DND-41 (cell line): ENCODE results near the gene ERICH2.

ENCODE experiments used
- EZH2 ChIP-seq: IDR thresholded peaks from 3 replicates; pipeline ENCODE4 v1.6.1; 2012; ENCODE audit warnings: borderline replicate concordance, low read depth, mild to moderate bottlenecking, moderate library complexity, low read length, inconsistent platforms; ENCODE audit not compliant: severe bottlenecking
- TF ChIP-seq, protein P1 (sequence below): IDR thresholded peaks from 2 replicates; pipeline ENCODE4 v1.5.1; 2012; ENCODE audit warnings: borderline replicate concordance, low read length, moderate library complexity, mild to moderate bottlenecking; ENCODE audit not compliant: poor library complexity, severe bottlenecking; ENCODE audit errors: extremely low read depth

DNA sequence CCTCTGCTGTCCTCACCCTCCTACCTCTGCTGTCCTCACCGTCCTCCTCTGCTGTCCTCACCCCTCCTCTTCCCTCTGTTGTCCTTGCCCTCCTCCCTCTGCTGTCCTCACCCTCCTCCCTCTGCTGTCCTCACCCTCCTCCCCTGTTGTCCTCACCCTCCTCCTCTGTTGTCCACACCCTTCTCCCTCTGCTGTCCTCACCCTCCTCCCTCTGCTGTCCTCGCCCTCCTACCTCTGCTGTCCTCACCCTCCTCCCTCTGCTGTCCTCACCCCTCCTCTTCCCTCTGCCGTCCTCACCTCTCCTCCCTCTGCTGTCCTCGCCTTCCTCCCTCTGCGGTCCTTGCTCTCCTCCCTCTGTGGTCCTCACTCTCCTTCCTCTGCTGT is 58.3 kb downstream of the ERICH2 start:
- TF ChIP-seq, protein P1, sequence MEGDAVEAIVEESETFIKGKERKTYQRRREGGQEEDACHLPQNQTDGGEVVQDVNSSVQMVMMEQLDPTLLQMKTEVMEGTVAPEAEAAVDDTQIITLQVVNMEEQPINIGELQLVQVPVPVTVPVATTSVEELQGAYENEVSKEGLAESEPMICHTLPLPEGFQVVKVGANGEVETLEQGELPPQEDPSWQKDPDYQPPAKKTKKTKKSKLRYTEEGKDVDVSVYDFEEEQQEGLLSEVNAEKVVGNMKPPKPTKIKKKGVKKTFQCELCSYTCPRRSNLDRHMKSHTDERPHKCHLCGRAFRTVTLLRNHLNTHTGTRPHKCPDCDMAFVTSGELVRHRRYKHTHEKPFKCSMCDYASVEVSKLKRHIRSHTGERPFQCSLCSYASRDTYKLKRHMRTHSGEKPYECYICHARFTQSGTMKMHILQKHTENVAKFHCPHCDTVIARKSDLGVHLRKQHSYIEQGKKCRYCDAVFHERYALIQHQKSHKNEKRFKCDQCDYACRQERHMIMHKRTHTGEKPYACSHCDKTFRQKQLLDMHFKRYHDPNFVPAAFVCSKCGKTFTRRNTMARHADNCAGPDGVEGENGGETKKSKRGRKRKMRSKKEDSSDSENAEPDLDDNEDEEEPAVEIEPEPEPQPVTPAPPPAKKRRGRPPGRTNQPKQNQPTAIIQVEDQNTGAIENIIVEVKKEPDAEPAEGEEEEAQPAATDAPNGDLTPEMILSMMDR = no peak
- TF ChIP-seq EZH2 = no peak
